Measurements from ENCODE around the gene CARNS1.

- TF ChIP-seq, protein P1, sequence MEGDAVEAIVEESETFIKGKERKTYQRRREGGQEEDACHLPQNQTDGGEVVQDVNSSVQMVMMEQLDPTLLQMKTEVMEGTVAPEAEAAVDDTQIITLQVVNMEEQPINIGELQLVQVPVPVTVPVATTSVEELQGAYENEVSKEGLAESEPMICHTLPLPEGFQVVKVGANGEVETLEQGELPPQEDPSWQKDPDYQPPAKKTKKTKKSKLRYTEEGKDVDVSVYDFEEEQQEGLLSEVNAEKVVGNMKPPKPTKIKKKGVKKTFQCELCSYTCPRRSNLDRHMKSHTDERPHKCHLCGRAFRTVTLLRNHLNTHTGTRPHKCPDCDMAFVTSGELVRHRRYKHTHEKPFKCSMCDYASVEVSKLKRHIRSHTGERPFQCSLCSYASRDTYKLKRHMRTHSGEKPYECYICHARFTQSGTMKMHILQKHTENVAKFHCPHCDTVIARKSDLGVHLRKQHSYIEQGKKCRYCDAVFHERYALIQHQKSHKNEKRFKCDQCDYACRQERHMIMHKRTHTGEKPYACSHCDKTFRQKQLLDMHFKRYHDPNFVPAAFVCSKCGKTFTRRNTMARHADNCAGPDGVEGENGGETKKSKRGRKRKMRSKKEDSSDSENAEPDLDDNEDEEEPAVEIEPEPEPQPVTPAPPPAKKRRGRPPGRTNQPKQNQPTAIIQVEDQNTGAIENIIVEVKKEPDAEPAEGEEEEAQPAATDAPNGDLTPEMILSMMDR (IDR thresholded peaks at IDR 0.05): no peak
- TF ChIP-seq EP300 (IDR thresholded peaks at IDR 0.05): no peak
- TF ChIP-seq POLR2A (IDR thresholded peaks at IDR 0.05): no peak
- no peak for TF ChIP-seq POLR2AphosphoS5 (IDR thresholded peaks at IDR 0.05)
Measured at GRCh38 chr11:67370351-67371076, 45.0 kb upstream of the CARNS1 start.
